Liver (tissue), 9 donors: ENCODE data around the gene ARTN. TPM values are rescaled to one million over a fixed set of nuclear protein-coding genes. Genes with fewer than 3 reads are reported as not detected.

Experiments used
- DNase-seq: peaks from one replicate; pipeline ENCODE4 v3.0.0-alpha.2; 2017; ENCODE audit warnings: low spot score
- H3K27ac ChIP-seq, 2 donors: one replicate each; pipeline ENCODE4 v1.7.0; 2013; ENCODE audit warnings: inconsistent platforms in 2 of 2, low read length in 2 of 2, control low read depth in 1 of 2, low read depth in 1 of 2, mild to moderate bottlenecking in 1 of 2
- H3K27me3 ChIP-seq, 4 donors: one replicate each; pipeline versions ENCODE4 v1.6.1 to v1.7.0; 2013; ENCODE audit warnings: low read length in 3 of 4, inconsistent platforms in 1 of 4, mild to moderate bottlenecking in 1 of 4, moderate library complexity in 1 of 4; ENCODE audit not compliant: control insufficient read depth in 4 of 4, insufficient read depth in 4 of 4
- H3K36me3 ChIP-seq, 4 donors: one replicate each; pipeline versions ENCODE4 v1.6.1 to v1.7.0; 2013; ENCODE audit warnings: low read length in 3 of 4, mild to moderate bottlenecking in 3 of 4, low read depth in 1 of 4, moderate library complexity in 1 of 4; ENCODE audit not compliant: control insufficient read depth in 4 of 4, insufficient read depth in 3 of 4
- H3K4me1 ChIP-seq, 4 donors: one replicate each; pipeline versions ENCODE4 v1.6.1 to v1.7.0; 2013; ENCODE audit warnings: low read length in 3 of 4, mild to moderate bottlenecking in 3 of 4, moderate library complexity in 1 of 4; ENCODE audit not compliant: control insufficient read depth in 4 of 4, insufficient read depth in 4 of 4
- H3K4me3 ChIP-seq, 3 donors: one replicate each; pipeline versions ENCODE4 v1.6.1 to v1.7.0; 2013; ENCODE audit warnings: low read length in 3 of 3, control low read depth in 1 of 3, low read depth in 1 of 3, mild to moderate bottlenecking in 1 of 3
- H3K9ac ChIP-seq, 2 donors: one replicate each; pipeline ENCODE4 v1.7.0; 2013; ENCODE audit warnings: low read length in 2 of 2, mild to moderate bottlenecking in 2 of 2, moderate library complexity in 2 of 2, control low read depth in 1 of 2, low read depth in 1 of 2
- H3K9me3 ChIP-seq, 4 donors: one replicate each; pipeline versions ENCODE4 v1.6.1 to v1.7.0; 2013; ENCODE audit warnings: low read length in 3 of 4; ENCODE audit not compliant: control insufficient read depth in 4 of 4
- EGR1 ChIP-seq, 2 donors: IDR thresholded peaks; 2 replicates each; pipeline ENCODE4 v1.6.1; 2016 to 2018; ENCODE audit warnings: antibody characterized with exemption in 2 of 2, low read depth in 2 of 2
- FOXA1 ChIP-seq: IDR thresholded peaks from 2 replicates; pipeline ENCODE4 v1.6.1; 2016; ENCODE audit warnings: antibody characterized with exemption
- FOXA2 ChIP-seq: IDR thresholded peaks from 2 replicates; pipeline ENCODE4 v1.6.1; 2016; ENCODE audit warnings: antibody characterized with exemption
- GABPA ChIP-seq, 2 donors: IDR thresholded peaks in 1 of 2; conservative IDR thresholded peaks in 1 of 2; 2 replicates each; pipeline ENCODE4 v1.6.1; 2016; ENCODE audit warnings: antibody characterized with exemption in 2 of 2, mild to moderate bottlenecking in 1 of 2, moderate library complexity in 1 of 2
- HNF4A ChIP-seq, 2 donors: conservative IDR thresholded peaks; 2 replicates each; pipeline ENCODE4 v1.6.1; 2016; ENCODE audit warnings: antibody characterized with exemption in 2 of 2, mild to moderate bottlenecking in 2 of 2
- HNF4G ChIP-seq: IDR thresholded peaks from 2 replicates; pipeline ENCODE4 v1.6.1; 2016; ENCODE audit warnings: antibody characterized with exemption
- JUND ChIP-seq, 2 donors: IDR thresholded peaks; 2 replicates each; pipeline ENCODE4 v1.6.1; 2016; ENCODE audit warnings: antibody characterized with exemption in 2 of 2
- NR2F2 ChIP-seq: IDR thresholded peaks from 2 replicates; pipeline ENCODE4 v1.6.1; 2016; ENCODE audit warnings: antibody characterized with exemption
- RXRA ChIP-seq, 2 donors: IDR thresholded peaks; 2 replicates each; pipeline ENCODE4 v1.6.1; 2017 to 2018; ENCODE audit warnings: antibody characterized with exemption in 2 of 2, mild to moderate bottlenecking in 1 of 2
- SP1 ChIP-seq: IDR thresholded peaks from 2 replicates; pipeline ENCODE4 v1.6.1; 2018; ENCODE audit warnings: antibody characterized with exemption, mild to moderate bottlenecking
- TAF1 ChIP-seq: conservative IDR thresholded peaks from 2 replicates; pipeline ENCODE4 v1.6.1; 2016; ENCODE audit warnings: antibody characterized with exemption, mild to moderate bottlenecking
- YY1 ChIP-seq: IDR thresholded peaks from 2 replicates; pipeline ENCODE4 v1.6.1; 2016; ENCODE audit warnings: antibody characterized with exemption, mild to moderate bottlenecking
- WGBS: extraction: QIAGEN DNeasy Blood & Tissue Kit; methylation state at CpG from one replicate; pipeline ENCODE4 v1.1.7; 2013; 5-methylcytosine and 5-hydroxymethylcytosine counted together
- polyA plus RNA-seq, 2 donors: library from polyadenylated mRNA; stranded (reverse) in 1 of 2; unstranded in 1 of 2; fragments of 200-250 nt in 1 of 2; fragments of >200 nt in 1 of 2; fragmentation: Nextera tagmentation in 1 of 2; extraction: Ambion mirVana in 1 of 2; gene quantifications; one replicate each; pipeline versions ENCODE4 v1.2.1 to v1.2.3, GENCODE V29; 2013 to 2015
- total RNA-seq, 2 donors: library from RNA; depleted of rRNA; stranded (reverse); fragments of >200 nt; gene quantifications; one replicate each; pipeline ENCODE4 v1.2.3, GENCODE V29; 2014
- TF ChIP-seq, protein P1 (sequence below): IDR thresholded peaks from 2 replicates; pipeline ENCODE4 v1.6.1; 2016; ENCODE audit warnings: antibody characterized with exemption, mild to moderate bottlenecking
- TF ChIP-seq, protein P2 (sequence below): IDR thresholded peaks from 2 replicates; pipeline ENCODE4 v1.6.1; 2016; ENCODE audit warnings: antibody characterized with exemption
- donor health status: healthy.
- donor health status: healthy.
- donor health status: healthy.
- donor health status: healthy.
- donor health status: healthy.

ARTN gene
- total and polyA plus RNA-seq, 4 donors, result 0.05 to 0.08 TPM; not detected in 2

DNA sequence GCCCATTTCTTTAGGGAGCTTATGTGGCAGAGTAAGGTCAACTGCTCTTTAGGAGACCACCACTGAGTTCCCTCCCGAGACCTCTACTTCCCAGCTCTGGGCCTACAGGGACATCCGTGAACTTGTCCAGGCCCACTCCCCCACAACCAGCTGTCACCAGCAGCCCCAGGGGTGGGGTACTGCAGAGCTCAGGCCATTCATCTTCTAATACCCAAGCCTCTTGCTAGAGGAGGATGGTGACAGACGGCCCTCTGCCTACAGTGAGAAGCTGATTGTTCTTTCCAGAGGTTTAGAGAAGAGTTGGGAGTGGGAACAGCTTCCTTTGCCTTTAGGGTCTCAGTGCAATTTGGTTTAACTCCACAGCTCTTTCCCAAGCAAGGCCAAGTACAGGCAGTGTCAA is 33.2 kb upstream of the ARTN start (continued):
- TF ChIP-seq FOXA2 (no peak), NR2F2 (no peak), YY1 (no peak), JUND (IDR thresholded peaks at IDR 0.05) (no peak), SP1 (no peak), RXRA (IDR thresholded peaks at IDR 0.05) (no peak), TAF1 (no peak)

DNA sequence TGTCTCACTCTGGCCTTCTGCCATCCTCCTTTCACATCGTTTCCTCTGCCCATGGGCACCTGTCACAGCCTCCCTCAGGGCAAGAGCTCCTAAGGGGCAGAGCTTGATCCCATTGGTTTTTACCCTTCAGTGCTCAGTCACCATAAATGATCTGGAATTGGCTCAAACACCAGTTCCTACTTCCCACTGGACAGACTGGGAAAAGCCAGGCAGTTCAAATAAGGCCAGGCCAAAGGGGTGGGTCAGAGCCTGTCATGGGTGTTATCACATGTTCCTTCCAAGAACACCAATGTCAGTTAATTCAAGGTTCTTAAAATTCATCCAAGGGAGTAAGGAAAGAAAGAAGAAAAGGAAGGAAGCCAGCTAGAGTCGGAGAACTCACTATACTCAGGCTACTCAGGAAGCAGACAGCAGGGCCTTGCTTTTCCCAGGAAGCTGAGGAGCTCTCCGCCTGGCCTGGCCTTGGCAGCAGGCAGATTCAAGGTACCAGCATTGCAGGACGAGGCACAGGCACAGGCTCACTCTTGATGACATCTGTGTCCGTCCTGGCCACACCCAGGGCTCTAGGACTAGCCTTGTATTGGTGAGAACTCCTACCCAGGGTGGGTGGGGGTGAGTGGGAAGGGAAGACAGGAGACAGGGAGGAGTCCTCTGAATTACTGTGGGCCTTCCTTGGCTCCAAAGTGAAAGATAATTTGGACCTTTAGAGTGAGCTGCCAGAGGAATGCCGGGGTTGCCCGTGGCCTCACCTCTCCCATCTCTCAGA is 32.2 kb upstream of the ARTN start:
- Histone ChIP-seq H3K27me3 (no peaks in the 10 kb centered on the region), H3K27ac (no peak overlapping the region), H3K9ac (no peak overlapping the region), H3K9me3 (no peaks in the 10 kb centered on the region), H3K36me3 (peaks cover 0 to 12% (median 1%) of the 10 kb centered on the region in 4 donors), H3K4me3 (no peak overlapping the region), H3K4me1 (no peaks in the 10 kb centered on the region)
- DNase-seq, result no peak
- no peak for TF ChIP-seq GABPA (IDR thresholded peaks at IDR 0.05 in 1 of 2, conservative IDR thresholded peaks at IDR 0.05 in 1 of 2)
- no peak for TF ChIP-seq HNF4G
- no peak for TF ChIP-seq EGR1 (IDR thresholded peaks at IDR 0.05; ENCODE audit: low read depth in 2 of 2)
- no peak for TF ChIP-seq HNF4A (conservative IDR thresholded peaks at IDR 0.05)
- no peak for TF ChIP-seq FOXA1
- no peak for TF ChIP-seq YY1
- no peak for TF ChIP-seq JUND (IDR thresholded peaks at IDR 0.05)
- TF ChIP-seq, protein P1, sequence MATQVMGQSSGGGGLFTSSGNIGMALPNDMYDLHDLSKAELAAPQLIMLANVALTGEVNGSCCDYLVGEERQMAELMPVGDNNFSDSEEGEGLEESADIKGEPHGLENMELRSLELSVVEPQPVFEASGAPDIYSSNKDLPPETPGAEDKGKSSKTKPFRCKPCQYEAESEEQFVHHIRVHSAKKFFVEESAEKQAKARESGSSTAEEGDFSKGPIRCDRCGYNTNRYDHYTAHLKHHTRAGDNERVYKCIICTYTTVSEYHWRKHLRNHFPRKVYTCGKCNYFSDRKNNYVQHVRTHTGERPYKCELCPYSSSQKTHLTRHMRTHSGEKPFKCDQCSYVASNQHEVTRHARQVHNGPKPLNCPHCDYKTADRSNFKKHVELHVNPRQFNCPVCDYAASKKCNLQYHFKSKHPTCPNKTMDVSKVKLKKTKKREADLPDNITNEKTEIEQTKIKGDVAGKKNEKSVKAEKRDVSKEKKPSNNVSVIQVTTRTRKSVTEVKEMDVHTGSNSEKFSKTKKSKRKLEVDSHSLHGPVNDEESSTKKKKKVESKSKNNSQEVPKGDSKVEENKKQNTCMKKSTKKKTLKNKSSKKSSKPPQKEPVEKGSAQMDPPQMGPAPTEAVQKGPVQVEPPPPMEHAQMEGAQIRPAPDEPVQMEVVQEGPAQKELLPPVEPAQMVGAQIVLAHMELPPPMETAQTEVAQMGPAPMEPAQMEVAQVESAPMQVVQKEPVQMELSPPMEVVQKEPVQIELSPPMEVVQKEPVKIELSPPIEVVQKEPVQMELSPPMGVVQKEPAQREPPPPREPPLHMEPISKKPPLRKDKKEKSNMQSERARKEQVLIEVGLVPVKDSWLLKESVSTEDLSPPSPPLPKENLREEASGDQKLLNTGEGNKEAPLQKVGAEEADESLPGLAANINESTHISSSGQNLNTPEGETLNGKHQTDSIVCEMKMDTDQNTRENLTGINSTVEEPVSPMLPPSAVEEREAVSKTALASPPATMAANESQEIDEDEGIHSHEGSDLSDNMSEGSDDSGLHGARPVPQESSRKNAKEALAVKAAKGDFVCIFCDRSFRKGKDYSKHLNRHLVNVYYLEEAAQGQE, result no peak
- WGBS, result 82% methylated on average over 7 of the region's 7 CpGs

DNA sequence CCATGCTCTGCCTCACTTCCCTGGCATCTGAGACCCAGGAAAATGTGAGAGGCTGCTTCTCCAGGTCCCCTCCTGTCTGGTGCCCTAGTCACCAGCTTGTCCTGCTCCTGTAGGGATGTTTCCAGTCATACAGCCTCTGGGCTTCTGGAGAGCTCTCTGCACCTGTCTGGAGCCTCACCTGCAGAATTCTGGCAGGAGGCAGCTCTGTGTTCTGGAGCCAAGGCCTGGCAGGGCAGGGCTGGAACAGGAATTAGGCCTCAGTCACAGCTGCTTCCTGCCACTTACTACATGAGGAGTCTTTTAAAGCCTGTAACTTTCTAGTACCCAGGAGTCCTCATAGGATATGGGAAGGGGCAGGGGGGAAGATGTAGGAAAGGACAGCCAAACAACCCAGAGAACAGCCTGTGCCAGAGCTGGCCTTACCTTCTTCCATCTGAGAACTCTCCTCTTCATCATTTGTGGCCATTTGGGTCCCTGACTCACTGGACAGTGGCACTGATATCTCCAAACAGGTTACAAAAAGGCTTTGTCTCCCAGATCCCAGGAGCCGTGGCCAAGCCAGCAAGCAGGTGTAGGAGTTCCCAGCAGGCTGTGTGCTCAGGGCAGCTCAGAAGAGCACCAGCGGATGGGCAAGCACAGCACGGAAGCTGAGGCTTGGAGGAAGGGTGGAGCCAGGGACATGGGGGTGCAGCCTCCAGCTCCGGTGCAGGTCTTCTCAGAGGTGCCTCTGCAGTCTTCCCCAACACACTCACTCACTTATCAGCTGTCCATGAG is 31.4 kb upstream of the ARTN start:
- Histone ChIP-seq H3K4me1 (no peaks in the 10 kb centered on the region), H3K36me3 (peaks cover 0 to 15% (median 1%) of the 10 kb centered on the region in 4 donors), H3K27me3 (no peaks in the 10 kb centered on the region), H3K27ac (no peak overlapping the region), H3K9me3 (no peaks in the 10 kb centered on the region), H3K9ac (no peak overlapping the region), H3K4me3 (no peak overlapping the region)
- DNase-seq, result no peak
- TF ChIP-seq, protein P2, sequence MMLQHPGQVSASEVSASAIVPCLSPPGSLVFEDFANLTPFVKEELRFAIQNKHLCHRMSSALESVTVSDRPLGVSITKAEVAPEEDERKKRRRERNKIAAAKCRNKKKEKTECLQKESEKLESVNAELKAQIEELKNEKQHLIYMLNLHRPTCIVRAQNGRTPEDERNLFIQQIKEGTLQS, result no peak
- 97% methylated on average over 4 of the region's 4 CpGs for WGBS
